NCI-H1694 (cell line): Measurements from ENCODE around the gene CHTOP.
"Not testable (repeated sequence)": the region's sequence is repeated elsewhere in the genome, so short reads cannot be mapped to it uniquely, and the experiment has no call there.

Source experiments
- DNase-seq: peaks from one replicate; lab custom pipeline; 2025; lab: John Stamatoyannopoulos, UW

Gene CHTOP

DNA sequence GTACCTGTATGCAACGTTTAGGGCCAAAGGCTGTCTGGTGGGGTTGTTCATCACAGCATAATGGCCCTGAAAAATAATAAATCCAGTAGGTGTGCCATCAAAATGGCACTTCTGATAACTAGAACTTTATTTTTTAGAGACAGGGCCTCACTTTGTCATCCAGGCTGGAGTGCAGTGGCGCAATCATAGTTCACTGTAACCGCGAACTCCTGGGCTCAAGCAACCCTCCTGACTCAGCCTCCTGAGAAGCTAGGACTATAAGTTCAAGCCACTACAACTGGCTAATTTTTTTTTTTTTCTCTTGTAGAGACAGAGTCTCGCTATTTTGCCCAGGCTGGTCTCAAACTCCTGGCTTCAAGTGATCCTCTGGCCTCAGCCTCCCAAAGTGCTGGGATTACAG lies 29.3 kb downstream of the CHTOP start:
- DNase-seq: no peak

DNA sequence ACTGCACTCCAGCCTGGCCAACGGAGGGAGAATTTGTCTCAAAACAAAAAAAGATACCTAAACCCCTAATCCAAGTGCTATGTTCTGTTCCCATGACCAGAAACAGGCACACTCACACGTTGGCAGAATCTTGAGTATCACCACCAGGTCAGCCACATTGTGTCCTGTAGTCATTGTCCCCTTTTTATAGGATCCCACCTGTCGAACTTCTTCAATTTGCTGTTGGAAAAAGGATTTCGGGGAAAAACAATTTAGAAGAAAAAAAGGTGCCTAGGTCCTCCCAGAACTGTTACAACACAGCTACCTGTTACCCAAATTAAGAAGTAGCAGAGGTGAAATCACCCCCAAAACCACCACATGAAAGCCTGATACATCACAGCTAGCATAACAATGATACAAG lies 33.6 kb downstream of the CHTOP start:
- no peak for DNase-seq

DNA sequence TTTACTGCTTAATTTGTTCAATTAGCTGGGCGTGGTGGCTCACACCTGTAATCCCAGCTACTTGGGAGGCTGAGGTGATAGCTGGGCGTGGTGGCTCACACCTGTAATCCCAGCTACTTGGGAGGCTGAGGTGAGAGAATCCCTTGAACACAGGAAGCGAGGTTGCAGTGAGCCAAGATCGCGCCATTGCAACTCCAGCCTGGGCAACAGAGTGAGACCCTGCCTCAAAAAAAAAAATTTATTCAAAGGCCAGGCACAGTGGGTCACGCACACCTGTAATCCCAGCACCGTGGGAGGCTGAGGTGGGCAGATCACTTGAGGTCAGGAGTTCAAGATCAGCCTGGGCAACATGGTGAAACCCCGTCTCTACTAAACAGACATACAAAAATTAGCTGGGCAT lies 34.8 kb downstream of the CHTOP start:
- not testable (repeated sequence) for DNase-seq

DNA sequence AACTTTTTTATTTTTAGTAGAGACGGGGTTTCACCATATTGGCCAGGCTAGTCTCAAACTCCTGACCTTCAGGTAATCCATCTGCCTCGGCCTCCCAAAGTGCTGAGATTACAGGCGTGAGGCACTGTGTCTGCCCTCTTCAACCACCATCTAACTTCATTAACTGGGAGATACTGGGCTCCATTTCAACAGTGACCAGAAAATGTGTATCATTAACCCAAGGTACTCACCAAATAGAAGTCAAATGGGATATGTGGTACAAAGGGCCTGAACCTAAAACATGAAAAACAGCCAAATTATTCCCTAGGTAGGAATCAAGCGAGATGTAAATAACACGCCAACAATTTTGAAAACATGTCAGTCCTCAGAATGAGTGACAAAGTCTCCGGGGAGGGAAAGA lies 35.7 kb downstream of the CHTOP start:
- DNase-seq: no peak

DNA sequence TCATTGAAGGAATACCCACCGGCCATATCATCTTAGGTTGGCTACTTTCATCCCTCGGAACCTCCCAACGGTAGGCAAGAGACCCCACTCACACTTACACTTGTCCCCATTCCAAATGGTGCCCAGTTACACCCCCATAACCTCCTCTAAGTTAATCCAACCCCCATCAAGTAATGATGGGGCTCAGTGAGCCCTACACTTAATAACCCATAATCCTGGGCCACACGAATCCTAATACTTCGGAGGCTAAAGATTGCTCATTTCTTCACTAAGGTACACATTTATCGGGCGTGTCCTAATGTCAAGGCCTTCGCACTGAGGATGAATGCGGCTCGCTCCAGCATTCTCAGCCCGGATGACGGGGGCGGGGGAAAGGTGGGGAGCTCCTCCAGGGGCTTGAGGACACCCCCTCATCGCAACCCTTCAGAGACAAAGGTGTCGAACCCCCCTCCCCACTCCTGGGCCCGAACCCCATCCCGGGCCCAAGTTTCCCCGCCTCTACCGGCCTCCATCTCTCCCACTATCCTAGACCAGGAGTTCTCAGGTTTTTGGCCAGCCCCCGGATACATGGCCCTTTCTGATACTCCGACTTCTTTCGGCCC lies 36.5 kb downstream of the CHTOP start:
- no peak for DNase-seq

DNA sequence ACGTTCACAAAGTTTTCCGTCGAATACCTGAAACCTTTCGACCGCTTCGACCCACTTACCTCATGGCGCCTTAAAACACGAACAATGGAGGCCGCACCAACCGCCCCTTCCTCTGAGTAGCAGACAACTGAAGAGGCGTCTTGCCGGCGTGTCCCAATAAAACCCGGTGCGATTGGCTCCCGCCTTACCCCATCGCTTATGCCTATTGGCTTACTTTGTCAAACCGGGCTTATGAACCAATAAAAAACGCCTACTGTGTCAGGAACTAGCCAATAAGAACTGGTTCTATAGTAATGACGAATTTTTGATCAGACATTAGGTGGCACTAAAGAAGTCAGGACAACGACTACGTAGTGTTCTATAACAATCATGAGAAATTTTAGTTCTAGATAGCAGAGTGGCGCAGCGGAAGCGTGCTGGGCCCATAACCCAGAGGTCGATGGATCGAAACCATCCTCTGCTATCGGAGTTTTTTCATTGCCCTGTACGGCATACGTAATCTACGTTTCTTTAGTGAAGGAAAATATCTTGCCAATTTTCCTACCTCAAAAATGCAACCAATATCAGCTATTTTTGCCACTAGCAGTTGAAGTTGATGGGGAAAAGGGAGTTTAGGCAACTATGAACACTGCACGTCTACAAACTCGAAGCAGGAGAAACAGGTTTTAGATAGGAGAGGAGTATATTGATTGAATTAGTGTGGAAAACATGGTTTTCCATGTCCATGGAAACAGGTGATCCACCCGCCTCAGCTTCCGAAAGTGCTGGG lies 37.2 kb downstream of the CHTOP start, which contains the start of gene ILF2:
ILF2 (minus strand) TSS at position 135 of the 769 bp plus-strand sequence; CDS start at position 64, 71 bp downstream.
- peak; percentile 100 for DNase-seq

DNA sequence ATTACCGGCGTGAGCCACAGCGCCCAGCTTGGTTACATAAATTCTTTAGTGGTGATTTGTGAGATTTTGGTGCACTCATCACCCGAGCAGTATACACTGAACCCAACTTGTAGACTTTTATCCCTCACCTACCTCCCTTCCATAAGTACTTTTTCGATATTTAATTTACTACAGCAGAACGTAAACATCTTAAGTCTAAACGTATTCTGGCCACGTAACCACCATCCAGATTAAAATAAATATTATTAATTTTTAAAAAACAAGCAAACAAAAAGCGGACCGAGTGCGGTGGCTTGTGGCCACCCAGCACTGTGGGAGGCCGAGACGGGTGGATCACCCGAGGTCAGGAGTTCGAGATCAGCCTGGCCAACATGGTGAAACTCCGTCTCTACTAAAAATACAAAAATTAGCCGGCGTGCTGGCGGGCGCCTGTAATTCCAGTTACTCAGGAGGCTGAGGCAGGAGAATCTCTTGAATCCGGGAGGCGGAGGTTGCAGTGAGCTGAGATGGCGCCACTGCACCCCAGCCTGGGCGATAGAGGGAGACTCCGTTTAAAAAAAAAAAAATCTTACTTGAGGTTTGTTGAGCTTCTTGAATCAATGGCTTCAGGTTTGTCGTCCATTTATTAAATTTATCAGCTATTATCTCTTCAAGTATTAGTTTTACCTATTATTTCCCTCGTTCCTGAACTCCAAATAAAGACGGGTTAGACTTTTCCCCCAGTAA lies 37.9 kb downstream of the CHTOP start:
- peak; percentile 73 for DNase-seq

DNA sequence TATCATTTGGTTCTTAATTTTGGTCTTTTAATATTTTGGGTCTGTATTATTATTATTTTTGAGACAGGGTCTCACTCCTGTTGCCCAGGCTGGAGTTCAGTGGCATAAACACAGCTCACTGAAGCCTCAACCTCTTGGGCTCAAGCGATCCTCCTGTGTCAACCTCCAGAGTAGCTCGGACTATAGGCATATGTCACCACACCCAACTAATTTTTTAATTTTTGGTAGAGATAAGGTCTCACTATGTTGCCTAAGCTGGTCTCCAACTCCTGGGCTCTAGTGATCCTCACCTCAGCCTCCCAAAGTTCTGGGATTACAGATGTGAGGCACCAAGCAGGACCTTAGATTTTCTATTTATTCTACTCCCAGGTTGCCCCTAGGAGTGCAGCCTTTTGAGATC lies 39.6 kb downstream of the CHTOP start:
- DNase-seq: no peak

DNA sequence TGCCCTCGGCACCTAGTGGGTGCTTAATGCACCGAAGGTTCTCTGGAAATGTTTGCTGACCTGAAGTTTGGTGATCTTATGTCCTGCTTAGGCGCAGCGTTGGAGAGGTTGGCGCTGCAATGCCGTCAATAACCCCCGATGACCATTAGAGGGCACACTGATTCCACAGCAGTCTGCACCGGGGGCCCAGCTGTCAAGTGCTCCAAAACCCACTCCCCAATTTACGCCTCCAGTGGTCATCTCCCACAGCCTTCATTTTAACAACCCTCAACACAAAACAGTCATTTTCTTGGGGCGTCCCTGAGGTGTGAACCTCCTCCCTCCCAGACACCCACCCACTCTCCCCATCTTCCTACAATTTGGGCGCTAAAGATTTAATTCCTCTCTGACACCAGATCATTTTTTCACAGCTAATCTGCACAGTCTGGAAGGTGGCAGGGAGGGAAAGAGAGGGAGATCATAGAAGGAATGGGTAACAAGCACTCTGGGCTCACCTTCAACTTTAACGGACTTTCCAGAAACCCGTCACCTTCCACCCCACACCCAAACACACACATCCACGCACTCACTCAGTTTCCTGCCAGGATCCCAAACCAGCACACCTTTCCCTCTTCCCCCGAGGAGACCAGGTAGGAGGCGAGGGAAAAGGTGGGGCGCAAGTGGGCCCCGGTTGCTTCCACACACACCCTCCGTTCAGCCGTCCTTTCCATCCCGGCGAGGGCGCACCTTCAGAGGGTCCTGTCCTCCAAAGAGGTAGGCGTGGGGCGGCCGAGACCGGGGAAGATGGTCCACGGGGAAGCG lies 44.1 kb downstream of the CHTOP start:
- peak; percentile 68 for DNase-seq

DNA sequence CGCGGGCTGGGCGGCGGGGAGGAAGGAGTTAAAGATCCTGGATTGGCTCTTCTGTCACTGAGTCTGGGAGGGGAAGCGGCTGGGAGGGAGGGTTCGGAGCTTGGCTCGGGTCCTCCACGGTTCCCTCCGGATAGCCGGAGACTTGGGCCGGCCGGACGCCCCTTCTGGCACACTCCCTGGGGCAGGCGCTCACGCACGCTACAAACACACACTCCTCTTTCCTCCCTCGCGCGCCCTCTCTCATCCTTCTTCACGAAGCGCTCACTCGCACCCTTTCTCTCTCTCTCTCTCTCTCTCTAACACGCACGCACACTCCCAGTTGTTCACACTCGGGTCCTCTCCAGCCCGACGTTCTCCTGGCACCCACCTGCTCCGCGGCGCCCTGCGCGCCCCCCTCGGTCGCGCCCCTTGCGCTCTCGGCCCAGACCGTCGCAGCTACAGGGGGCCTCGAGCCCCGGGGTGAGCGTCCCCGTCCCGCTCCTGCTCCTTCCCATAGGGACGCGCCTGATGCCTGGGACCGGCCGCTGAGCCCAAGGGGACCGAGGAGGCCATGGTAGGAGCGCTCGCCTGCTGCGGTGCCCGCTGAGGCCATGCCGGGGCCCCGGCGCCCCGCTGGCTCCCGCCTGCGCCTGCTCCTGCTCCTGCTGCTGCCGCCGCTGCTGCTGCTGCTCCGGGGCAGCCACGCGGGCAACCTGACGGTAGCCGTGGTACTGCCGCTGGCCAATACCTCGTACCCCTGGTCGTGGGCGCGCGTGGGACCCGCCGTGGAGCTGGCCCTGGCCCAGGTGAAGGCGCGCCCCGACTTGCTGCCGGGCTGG lies 44.9 kb downstream of the CHTOP start, which contains the start of gene NPR1:
NPR1 (plus strand) TSS at position 170 of the 818 bp plus-strand sequence; CDS start at position 591, 421 bp downstream.
- DNase-seq: no peak

DNA sequence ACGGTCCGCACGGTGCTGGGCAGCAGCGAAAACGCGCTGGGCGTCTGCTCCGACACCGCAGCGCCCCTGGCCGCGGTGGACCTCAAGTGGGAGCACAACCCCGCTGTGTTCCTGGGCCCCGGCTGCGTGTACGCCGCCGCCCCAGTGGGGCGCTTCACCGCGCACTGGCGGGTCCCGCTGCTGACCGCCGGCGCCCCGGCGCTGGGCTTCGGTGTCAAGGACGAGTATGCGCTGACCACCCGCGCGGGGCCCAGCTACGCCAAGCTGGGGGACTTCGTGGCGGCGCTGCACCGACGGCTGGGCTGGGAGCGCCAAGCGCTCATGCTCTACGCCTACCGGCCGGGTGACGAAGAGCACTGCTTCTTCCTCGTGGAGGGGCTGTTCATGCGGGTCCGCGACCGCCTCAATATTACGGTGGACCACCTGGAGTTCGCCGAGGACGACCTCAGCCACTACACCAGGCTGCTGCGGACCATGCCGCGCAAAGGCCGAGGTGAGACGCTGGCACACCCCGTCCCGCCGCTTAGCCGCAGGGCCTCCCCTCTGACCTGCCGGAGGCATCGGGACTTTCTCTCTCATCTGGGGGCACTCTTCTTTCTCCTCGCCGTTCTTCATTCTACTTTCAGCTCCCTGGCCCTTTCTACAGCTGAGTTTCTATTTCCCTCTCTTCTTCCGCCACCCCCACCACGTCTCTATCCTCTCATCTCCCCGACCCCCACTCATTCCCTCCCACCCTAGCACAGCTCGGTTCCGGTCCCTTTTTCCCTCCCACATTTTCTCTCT lies 45.7 kb downstream of the CHTOP start:
- no peak for DNase-seq

DNA sequence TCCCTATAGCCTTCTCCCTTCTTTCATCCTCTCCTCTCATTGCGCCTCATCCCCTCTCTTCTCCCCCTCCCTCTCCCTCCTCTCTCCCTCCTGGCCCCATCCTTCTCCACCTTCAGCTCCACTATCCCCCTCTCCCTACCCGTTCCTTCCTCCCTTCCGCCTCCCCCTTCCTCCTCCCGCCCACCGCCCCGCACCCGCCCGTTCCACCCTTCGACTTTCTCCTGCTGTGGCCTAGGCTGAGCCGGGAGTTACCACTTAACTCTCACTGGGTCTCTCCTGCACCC lies 46.2 kb downstream of the CHTOP start:
- no peak for DNase-seq

DNA sequence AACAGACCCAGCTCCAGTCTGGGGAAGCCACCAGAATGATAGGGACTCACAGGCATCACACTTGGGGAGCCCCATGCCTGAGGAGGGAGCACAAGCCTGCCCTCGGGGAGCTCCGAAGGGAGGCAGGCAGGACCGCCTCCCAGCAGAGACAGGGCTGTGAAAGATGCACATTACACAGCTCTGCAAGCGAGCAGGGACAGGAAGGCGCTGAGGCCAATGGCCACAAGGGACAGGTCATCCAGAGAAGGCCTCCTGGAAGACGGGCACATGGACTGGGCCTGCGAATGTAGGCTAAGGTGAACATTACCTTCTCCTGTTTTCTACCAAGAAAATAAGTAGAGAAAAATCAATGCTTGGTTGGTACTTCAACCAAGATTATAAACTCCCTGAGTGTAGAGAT lies 48.9 kb downstream of the CHTOP start:
- no peak for DNase-seq

DNA sequence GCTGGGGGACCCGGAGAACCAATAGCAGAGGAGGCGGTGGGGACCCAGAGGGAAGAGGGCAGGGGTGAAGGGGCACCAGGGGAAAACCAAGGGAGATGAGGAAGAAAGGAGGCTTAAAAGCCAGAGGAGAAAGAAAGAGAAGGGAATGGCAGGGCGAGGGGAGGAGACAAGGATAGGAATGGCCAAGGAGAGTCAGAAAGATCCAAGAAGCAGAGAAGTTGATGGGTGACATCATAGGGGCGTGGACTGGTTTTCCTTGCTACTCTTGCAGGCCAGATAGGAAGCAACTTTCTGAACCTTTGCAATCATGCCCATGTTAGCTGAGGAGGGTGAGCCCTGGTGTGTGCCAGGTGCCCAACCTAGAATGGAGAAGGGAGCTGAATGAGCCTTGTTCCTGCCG lies 50.0 kb downstream of the CHTOP start:
- DNase-seq: no peak

DNA sequence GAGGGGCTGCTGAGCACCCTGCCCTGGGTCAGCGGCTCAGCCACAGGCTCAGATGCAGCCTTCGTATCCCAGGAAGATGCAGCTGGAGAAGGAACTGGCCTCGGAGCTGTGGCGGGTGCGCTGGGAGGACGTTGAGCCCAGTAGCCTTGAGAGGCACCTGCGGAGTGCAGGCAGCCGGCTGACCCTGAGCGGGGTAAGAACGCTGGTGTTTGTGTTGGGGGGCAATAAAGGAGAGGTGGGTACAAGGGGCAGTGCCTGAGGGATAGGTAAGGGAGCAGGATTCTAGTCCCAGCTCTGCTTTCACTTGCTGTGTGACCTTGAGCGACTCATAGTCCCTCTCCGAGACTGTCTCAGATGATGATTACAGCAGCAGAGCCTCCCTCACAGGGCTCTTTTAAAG lies 51.0 kb downstream of the CHTOP start:
- no peak for DNase-seq

DNA sequence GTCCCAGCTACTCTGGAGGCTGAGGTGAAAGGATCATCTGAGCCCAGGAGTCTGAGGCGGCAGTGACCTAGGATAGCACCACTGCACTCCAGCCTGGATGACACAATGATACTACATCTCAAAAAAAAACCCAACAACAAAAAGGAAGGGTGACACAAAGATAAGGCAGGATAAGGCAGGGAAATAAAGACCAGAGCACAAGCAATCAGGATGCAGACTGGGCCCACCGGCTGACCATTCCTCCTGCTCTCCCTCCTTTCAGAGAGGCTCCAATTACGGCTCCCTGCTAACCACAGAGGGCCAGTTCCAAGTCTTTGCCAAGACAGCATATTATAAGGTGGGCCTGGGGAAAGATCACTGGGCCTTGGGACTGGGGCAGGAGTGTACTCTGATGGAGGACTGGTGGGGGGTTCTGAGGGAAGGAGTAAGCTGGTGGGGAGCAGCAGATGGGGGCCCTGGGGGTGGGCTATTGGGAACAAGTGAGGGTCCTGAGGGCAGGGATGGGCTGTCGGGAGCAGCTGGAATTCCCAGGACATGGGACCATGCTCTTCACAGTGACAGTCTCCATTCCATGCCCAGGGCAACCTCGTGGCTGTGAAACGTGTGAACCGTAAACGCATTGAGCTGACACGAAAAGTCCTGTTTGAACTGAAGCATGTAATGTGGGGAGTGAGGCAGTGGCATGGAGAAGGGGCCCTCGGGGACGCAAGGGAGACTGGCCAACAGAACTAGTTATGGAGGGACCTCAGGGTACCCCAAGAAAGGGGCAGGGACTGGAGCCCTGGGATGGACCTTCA lies 51.9 kb downstream of the CHTOP start:
- DNase-seq: no peak

DNA sequence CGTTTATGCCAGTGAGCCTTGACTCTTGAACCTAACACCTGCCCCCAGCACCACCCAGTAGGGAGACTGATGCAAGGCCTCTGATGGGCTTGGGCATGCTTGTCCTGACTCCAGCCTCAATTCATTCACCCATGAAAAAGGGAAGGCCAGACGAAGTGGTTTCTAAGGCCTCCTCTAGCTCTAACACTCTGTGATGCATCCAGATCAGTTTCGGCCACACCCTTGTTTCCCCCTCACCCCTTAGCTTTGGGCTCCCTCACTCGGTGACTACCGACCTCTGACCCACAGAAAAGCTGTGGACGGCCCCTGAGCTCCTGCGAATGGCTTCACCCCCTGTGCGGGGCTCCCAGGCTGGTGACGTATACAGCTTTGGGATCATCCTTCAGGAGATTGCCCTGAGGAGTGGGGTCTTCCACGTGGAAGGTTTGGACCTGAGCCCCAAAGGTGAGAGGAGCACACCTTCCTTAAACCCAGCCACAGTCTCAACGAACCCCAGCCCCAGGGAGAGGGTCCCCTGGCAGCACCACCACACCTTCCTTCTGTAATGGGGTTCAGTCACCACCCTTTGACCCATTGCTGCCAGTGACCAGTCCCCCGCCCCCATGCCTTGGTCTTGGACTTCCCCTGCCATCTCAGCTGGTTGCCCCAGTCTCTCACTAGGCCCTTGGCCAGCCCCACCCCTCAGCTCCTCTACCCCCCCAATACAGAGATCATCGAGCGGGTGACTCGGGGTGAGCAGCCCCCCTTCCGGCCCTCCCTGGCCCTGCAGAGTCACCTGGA lies 53.7 kb downstream of the CHTOP start:
- DNase-seq: no peak

DNA sequence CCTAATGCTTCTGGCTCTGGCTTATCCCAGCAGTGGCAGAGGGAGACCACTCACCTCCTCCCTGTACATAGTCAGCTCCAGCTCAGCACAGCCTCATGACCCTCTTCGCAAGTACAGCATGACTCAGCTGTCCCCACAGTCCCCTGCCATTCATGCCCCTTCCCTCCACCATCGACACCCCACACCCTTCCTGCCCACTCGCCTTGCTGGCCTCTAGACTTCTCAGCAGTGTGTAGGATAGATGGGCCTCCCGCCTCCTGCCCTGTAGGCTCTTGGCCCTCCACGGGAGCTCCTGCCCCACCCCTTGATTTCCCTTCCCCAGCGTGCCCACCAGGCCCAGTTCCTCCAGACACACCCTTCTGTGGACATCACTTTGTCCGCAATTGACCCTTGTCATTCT lies 54.4 kb downstream of the CHTOP start:
- DNase-seq: no peak

DNA sequence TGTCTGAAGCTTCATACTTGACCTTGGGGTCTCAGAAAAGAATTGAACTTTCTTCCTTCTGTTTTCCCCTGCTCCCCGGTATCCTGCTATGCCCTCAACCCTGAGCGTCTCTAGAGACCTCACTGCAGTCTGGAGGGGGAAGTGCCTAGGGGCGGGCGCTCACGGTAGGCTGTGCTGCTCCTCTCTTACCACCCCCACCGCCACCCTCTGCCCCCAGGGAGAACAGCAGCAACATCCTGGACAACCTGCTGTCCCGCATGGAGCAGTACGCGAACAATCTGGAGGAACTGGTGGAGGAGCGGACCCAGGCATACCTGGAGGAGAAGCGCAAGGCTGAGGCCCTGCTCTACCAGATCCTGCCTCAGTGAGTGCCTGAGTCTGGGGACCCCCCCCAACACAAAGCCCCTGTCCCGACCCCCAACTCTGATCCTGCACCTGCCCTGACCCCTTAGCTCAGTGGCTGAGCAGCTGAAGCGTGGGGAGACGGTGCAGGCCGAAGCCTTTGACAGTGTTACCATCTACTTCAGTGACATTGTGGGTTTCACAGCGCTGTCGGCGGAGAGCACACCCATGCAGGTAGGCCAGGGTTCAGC lies 55.0 kb downstream of the CHTOP start:
- no peak for DNase-seq
